Stimulated activated naive CD8-positive, alpha-beta T cell treated with anti-CD3 and anti-CD28 coated beads, Interleukin-15, Interleukin-2, amounts not matched to agents 100 ng/mL and 50 ng/mL, for 24 hours (primary cell): ENCODE measurements around the gene SLC6A1.

Source experiments
- H3K27ac Mint-ChIP-seq: one replicate; pipeline ENCODE4 v1.8.0; 2021; ENCODE audit warnings: mild to moderate bottlenecking, mixed read lengths
- H3K27me3 Mint-ChIP-seq: one replicate; pipeline ENCODE4 v1.8.0; 2021; ENCODE audit warnings: mixed read lengths
- H3K36me3 Mint-ChIP-seq: one replicate; pipeline ENCODE4 v1.8.0; 2021; ENCODE audit warnings: low read depth, mixed read lengths
- H3K4me1 Mint-ChIP-seq: one replicate; pipeline ENCODE4 v1.8.0; 2021; ENCODE audit warnings: low read depth, mixed read lengths
- H3K4me3 Mint-ChIP-seq: one replicate; pipeline ENCODE4 v1.8.0; 2021; ENCODE audit warnings: mild to moderate bottlenecking, mixed read lengths
- H3K9me3 Mint-ChIP-seq: one replicate; pipeline ENCODE4 v1.8.0; 2021; ENCODE audit warnings: mixed read lengths

SLC6A1 gene

DNA sequence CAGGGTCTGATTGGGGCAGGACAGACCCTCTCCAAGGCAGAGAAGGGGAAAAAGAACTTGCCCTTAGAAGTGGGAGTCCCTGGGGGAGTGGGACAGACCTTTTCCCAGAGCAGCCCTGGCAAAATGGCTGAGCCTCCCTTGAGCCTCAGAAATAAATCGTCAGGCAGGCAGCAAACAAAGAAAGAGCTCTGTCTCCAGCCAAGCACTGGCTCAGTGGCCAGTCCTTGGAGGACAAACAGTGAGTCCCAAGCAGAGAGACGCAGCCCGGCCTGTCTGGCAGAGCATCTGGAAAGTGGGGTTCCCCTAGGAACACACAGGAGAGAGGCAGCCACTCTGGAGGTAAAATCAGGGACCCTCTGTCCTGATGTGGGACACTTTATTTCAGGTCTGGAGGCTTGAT lies 1.8 kb downstream of the SLC6A1 start:
- peaks cover 6% of the 10 kb centered on the region for H3K4me1 Mint-ChIP-seq
- H3K27ac Mint-ChIP-seq: no peak overlapping the region
- peaks cover 58% of the 10 kb centered on the region for H3K27me3 Mint-ChIP-seq
- H3K9me3 Mint-ChIP-seq: no peaks in the 10 kb centered on the region
- no peaks in the 10 kb centered on the region for H3K36me3 Mint-ChIP-seq
- H3K4me3 Mint-ChIP-seq: no peak overlapping the region

DNA sequence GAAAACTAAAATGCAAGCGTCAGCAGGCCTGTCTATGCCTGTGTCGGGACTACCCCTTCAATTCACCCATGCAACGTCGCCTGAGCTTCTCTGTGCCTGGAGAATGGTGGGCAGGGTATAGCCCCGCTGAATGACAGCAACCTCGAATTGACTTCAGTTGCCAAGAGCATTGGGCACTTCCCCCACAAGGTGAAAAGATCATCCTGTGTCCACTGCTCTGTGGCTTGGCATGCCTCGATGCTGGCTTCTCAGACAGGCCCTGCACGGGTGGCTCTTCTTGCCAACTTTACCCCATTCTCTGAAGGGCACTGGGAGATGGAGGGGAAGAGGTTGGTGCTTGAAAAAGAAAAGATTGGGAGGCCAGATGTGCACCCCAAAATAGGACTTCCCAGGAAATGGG lies 3.3 kb downstream of the SLC6A1 start:
- Mint-ChIP-seq H3K4me3 (no peak overlapping the region), H3K27me3 (peaks cover 48% of the 10 kb centered on the region), H3K36me3 (no peaks in the 10 kb centered on the region), H3K27ac (no peak overlapping the region), H3K4me1 (peaks cover 6% of the 10 kb centered on the region), H3K9me3 (no peaks in the 10 kb centered on the region)

DNA sequence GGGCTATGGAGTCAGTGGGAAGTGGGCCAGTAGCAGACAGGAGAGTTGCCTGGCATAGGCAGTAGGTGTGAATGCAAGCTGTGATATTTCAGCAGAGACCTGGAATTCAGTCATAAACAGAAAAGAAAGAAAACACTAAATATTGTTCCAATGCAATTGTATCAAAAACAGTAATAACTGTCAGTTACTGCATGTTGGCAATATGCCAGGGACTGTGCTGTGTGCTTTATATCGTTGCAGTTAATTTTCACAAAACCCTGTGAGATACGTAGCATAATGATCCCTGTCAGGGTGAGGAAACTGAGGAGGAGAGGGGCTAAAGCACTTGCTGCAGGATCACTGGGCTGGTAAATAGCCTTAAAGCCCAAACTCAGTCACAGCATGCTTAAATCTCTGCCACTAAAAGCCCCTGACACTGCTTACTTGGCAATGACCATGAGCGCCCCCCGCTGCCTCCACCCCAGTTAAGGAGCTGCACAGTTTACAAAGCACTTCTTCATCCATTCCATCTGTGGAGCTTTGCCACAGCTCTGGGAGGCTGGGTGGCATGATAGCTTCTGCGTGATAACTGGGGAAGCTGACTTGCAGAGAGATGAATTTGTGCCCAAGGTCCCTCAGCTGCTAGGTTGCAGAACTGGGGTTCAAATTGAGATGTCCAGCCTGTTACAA lies 3.9 kb downstream of the SLC6A1 start:
- Mint-ChIP-seq H3K27ac (no peak overlapping the region), H3K27me3 (peaks cover 48% of the 10 kb centered on the region), H3K9me3 (no peaks in the 10 kb centered on the region), H3K4me1 (peaks cover 6% of the 10 kb centered on the region), H3K36me3 (no peaks in the 10 kb centered on the region), H3K4me3 (no peak overlapping the region)

DNA sequence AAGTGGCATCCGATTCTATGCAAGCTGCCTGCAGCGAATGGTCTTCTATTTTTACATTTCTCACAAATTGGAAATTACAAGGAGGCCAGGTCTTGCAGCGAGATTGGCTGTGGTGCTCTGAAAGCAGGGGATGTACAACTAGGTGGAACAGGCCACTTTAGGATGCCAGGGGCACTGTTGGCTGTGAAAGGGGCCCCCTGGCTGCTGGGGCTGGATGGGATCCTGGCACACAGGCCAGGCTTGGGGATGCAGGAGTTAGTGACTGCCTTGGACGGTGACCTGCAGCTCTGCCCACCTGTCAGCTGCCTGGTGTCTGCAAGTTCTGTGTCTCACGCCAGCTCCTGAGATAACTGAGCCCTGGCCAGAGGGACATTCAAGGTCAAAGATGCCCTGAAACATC lies 4.6 kb downstream of the SLC6A1 start:
- H3K9me3 Mint-ChIP-seq: no peaks in the 10 kb centered on the region
- H3K4me1 Mint-ChIP-seq: peaks cover 1% of the 10 kb centered on the region
- H3K27me3 Mint-ChIP-seq: peaks cover 43% of the 10 kb centered on the region
- no peaks in the 10 kb centered on the region for H3K36me3 Mint-ChIP-seq
- H3K4me3 Mint-ChIP-seq: no peak overlapping the region
- H3K27ac Mint-ChIP-seq: no peak overlapping the region

DNA sequence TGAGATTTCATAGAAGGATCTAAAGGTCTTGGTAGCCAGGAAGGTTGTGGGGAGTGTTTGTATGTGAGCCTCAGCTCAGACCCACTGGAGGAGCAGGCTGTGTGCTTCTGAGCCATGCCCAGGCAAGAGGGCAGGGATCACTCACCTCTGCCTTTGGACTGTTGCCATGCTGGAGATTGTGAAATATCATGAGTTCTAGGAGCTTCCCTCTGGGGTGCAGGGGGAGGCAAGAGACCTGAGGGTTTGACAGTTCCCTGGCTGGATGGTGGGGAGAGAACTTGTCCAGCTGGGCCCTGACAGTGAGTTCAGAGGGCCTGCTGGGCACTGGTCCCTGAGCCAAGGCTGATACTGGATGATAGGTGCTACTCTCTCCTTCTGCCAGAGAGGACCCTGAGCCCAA lies 6.0 kb downstream of the SLC6A1 start:
- H3K27me3 Mint-ChIP-seq: peaks cover 41% of the 10 kb centered on the region
- no peak overlapping the region for H3K4me3 Mint-ChIP-seq
- no peaks in the 10 kb centered on the region for H3K9me3 Mint-ChIP-seq
- no peak overlapping the region for H3K27ac Mint-ChIP-seq
- no peaks in the 10 kb centered on the region for H3K4me1 Mint-ChIP-seq
- no peaks in the 10 kb centered on the region for H3K36me3 Mint-ChIP-seq

DNA sequence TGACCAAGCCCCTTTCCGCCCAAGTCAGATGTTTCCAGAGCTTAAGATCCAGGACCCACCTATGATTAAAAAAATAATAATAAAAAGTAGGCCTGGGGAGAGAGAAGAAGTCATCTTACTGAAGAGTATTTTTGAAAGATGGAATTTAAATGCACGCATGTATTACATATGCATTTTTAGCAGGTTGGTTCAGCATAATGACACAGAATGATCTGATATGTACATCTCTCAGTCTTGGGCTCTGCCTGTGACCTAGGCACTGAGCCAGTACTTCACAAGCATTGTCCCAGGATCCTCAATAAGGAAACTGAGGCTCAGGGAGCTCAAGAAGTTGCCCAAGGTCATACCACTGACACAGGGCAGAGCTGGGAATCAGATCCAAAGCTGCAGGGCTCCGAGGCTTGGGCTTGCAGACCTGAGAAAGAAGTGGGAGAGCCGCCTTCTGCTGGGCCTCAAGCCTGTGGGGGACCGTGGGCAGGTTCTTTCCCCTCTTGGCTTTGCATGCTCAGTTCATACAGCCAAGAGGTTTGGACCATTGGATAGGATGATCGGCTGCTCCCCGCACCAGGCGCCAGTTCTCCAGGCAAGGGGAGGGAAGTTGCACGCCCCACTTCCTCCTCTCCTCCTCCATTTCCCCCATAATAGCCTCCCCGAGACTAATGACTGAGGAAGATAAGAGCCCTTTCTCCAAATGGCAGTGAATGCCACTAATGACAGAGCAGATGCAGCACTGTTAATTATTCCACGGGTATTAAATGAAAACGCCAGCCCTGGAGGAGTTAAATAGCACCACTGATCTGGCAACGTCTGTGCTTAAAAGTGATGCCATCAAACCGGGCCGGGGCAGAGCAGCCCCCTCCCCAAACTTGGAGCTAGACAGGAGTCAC lies 6.9 kb downstream of the SLC6A1 start:
- no peaks in the 10 kb centered on the region for H3K4me1 Mint-ChIP-seq
- no peaks in the 10 kb centered on the region for H3K9me3 Mint-ChIP-seq
- no peaks in the 10 kb centered on the region for H3K36me3 Mint-ChIP-seq
- H3K27me3 Mint-ChIP-seq: peaks cover 32% of the 10 kb centered on the region
- no peak overlapping the region for H3K27ac Mint-ChIP-seq
- H3K4me3 Mint-ChIP-seq: no peak overlapping the region

DNA sequence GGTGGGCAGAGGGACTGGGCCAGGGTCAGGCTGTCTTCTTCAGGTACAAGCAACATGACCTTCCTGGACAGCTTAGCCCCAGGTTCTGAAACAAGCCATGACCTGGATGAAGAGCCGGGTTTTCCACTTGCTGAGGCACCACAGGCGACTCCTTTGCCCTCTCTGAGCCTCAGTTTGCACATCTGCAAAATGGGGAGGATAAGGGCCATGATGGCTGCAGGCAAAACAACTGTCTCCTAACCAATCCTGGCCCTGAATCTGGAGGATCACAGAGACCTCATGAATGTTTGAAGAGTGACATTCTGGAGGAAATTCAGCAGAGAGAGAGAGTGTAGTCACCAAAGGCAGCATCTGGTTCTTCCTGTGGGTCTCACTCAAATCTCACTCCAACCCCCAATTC lies 8.0 kb downstream of the SLC6A1 start:
- Mint-ChIP-seq H3K27ac (no peak overlapping the region), H3K27me3 (peaks cover 23% of the 10 kb centered on the region)

DNA sequence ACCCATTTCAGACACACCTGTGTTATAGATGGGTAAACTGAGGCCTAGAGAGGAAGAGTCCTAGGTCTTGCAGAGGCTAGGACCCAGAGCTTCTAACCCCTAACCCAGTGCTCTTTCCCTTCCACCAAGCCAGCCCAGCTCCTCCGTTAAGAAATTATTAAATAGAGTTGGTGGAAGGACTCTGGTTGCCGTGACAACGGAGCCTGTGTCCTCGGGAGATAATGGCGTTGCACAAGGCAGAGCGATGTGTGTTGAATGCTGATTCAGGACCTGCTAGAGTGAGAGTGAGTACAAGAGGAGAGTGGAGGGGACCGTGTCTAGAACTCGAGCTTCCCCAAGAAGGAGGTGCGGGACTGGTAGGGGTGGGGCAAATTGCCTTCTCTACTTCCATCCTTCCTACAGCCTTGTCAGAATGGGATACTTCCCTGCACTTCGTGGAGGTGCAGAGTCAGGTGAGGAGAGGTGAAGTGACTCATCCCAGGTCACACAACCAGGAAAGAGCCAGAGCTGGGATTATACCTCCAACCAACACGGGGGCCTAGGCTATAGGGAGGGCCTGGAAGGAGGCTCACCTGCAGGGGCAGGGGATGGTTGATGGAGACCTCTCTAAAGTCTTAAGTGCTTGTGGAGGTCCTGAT lies 8.6 kb downstream of the SLC6A1 start:
- Mint-ChIP-seq H3K36me3 (no peaks in the 10 kb centered on the region), H3K4me1 (no peaks in the 10 kb centered on the region), H3K4me3 (no peak overlapping the region), H3K27me3 (peaks cover 18% of the 10 kb centered on the region), H3K27ac (no peak overlapping the region), H3K9me3 (no peaks in the 10 kb centered on the region)

More for the DNA sequence above, 8.0 kb downstream of the SLC6A1 start:
- no peak overlapping the region for H3K4me3 Mint-ChIP-seq
- no peaks in the 10 kb centered on the region for H3K9me3 Mint-ChIP-seq
- no peaks in the 10 kb centered on the region for H3K36me3 Mint-ChIP-seq
- H3K4me1 Mint-ChIP-seq: no peaks in the 10 kb centered on the region

DNA sequence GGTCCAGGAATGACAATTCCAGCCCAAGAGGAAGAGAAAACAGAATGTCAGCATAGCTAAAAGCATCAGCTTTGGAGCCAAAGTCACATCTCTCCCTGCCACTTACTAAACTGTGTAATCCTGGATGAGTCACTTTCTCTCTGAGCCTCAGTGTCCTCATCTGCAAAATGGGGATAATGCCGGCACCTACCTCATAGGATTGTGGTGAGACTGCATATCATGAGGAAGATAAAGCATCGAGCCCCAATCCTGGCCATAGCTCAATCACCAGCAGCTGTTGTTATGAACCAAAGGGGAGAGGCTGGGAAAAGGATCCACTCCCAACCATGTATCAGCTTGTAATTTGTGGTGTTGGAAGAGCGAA lies 9.1 kb downstream of the SLC6A1 start:
- Mint-ChIP-seq H3K9me3 (no peaks in the 10 kb centered on the region), H3K4me3 (no peak overlapping the region), H3K27me3 (peaks cover 15% of the 10 kb centered on the region), H3K4me1 (no peaks in the 10 kb centered on the region), H3K36me3 (no peaks in the 10 kb centered on the region), H3K27ac (no peak overlapping the region)

DNA sequence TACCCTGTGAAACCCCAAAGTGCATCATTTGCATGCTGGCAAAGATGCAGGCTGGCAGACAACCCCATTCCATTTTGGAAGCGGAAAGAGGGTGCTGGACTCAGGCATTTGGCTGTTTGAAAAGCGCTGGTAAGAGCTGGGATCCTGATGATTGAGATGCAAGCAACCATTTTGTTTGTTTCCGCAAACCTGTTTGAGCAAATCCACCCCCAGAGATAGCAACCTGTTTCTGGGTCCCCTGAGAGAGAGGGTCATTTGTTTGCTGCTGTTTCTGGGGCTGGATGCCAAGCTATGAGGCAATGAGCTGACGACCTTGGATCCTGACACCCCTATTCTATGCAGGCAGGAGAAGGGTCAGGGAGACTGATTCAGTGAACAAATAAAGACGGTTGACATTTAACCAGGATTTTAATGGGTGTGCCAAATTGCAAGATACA lies 9.8 kb downstream of the SLC6A1 start:
- no peaks in the 10 kb centered on the region for H3K4me1 Mint-ChIP-seq
- no peaks in the 10 kb centered on the region for H3K36me3 Mint-ChIP-seq
- H3K27me3 Mint-ChIP-seq: peaks cover 12% of the 10 kb centered on the region
- H3K9me3 Mint-ChIP-seq: no peaks in the 10 kb centered on the region
- H3K4me3 Mint-ChIP-seq: no peak overlapping the region
- H3K27ac Mint-ChIP-seq: no peak overlapping the region

DNA sequence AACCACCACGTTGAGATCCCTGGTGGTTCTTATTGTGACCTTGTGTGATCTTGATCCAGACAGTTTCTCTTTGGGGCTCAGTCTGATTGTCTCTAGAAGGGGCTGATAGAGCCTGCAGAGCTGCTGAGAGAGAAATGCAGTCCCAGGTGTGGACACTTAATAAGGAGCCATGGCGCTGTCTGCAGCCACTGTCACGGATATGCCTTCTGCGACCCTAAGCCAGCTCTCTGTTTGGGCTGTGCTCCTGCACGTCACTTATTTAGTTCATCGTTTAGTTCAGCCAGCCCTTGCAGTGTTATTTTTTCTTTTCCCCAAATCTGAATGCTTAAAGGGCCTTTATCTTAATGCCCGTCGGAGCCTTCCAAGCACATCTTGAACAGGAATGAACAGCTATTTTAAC lies 12.0 kb downstream of the SLC6A1 start:
- Mint-ChIP-seq H3K4me1 (no peaks in the 10 kb centered on the region), H3K9me3 (no peaks in the 10 kb centered on the region), H3K4me3 (no peak overlapping the region), H3K27me3 (peaks cover 12% of the 10 kb centered on the region), H3K27ac (no peak overlapping the region), H3K36me3 (no peaks in the 10 kb centered on the region)

DNA sequence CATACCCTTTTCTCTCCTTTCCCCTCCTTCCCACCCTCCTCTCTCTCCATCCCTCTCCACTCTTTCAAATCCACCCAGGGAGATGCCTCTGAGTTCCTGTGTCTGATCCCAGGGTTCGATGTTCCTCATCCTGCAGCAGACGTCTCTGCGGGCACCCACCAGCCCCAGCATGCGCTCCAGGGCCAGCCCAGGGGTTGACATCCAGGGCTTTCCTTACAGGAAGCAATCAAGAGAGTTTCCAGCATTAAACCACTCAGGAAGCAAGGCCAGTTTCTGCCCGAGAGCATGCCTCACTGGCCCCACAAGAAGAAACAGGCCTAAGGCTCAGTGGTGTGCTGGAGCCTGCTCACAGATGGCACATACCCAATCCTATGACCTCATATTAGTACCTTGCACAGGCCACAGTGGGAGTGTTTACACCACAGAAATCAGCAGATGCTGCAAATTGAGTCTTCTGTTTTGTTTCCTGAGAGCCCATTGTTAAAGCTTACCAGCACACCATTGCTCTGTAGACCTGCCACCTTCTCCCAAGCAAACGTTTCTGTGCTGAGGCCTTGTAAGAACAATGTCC lies 13.2 kb downstream of the SLC6A1 start:
- Mint-ChIP-seq H3K9me3 (no peaks in the 10 kb centered on the region), H3K4me1 (no peaks in the 10 kb centered on the region), H3K27ac (no peak overlapping the region), H3K36me3 (no peaks in the 10 kb centered on the region), H3K4me3 (no peak overlapping the region), H3K27me3 (peaks cover 12% of the 10 kb centered on the region)

DNA sequence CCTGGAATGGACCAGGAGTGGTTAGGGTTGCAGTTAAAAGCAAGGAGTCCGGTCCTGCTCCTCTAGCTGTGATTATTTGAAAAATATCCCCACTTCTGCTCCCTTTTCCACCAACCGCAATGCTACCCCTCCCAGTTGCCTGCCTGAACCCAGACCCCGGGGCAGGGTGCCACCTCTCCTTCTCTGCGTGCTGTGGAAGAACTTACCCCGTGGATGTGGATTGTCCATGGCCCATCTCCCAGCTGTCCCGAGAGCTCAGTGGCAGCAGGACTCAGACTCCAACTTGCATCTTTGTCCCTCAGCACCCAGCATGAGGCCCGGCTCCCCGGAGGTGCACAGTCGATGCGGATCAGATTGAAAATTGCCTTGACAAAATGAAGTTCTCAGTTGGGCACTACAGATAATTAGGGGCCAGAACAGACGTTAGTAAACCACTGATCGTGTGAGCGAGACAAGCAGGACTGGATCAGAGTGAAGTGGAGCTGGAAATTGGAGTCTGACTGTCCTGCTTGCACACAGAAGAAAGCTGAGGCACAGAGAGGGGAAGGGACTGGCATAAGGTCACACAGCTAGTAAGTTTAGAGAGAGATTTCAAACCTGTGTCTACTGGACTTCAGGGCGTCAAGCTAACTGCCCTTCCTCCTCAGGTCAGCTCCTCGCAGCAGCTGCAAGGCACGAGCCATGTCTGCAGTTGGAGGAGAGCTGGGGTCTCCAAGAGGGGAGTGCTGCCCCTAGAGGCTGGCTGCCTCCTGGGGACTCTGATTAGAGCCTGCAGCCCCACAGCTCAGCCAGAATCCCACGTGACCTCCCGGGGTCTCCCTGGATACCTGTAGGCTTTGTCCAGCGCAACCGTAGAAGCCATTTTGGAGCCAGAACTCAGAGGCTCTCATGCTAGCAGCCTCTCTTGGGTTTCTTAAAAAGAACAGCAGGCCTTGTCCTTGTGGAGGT lies 14.7 kb downstream of the SLC6A1 start:
- no peak overlapping the region for H3K27ac Mint-ChIP-seq
- H3K9me3 Mint-ChIP-seq: no peaks in the 10 kb centered on the region
- H3K27me3 Mint-ChIP-seq: peaks cover 3% of the 10 kb centered on the region
- no peaks in the 10 kb centered on the region for H3K36me3 Mint-ChIP-seq
- H3K4me1 Mint-ChIP-seq: no peaks in the 10 kb centered on the region
- H3K4me3 Mint-ChIP-seq: no peak overlapping the region

DNA sequence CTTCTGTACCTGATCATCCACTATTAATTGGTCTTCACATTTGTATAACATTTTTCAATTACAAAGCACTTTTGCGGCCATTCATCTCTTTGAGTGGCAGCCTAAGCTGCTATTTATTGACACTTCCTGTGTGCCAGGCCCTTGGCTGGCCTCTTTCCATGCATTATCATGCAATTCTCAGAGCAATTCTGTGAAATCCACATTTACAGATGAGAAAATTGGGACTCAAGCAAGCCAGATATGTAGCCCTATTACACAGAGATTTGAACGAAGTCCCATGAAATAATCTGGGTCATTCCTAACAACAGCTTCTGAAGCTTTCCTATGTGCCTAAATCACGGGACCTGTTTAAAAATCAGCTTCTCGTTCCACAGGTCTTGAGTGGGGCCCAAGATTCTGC lies 17.4 kb downstream of the SLC6A1 start:
- H3K27me3 Mint-ChIP-seq: peaks cover 5% of the 10 kb centered on the region
- no peaks in the 10 kb centered on the region for H3K9me3 Mint-ChIP-seq
- H3K27ac Mint-ChIP-seq: no peak overlapping the region
- no peaks in the 10 kb centered on the region for H3K4me1 Mint-ChIP-seq
- H3K4me3 Mint-ChIP-seq: no peak overlapping the region
- H3K36me3 Mint-ChIP-seq: no peaks in the 10 kb centered on the region
